K562 (cell line): ENCODE measurements around the gene CAMK2B. TPM values are rescaled to one million over a fixed set of nuclear protein-coding genes. Genes with fewer than 3 reads are reported as not detected.

Experiments
- ATF1 ChIP-seq, 2 experiments: fragments of 450-650 bp in 1 of 2; IDR thresholded peaks; 2 replicates each; pipeline ENCODE4 v1.6.1; 2016; ENCODE audit warnings: missing compliant biosample characterization in 1 of 2, missing genetic modification characterization in 1 of 2
- CTBP1 ChIP-seq: fragments of 450-650 bp; IDR thresholded peaks from 2 replicates; pipeline ENCODE4 v1.6.1; 2016; ENCODE audit warnings: borderline replicate concordance
- L3MBTL2 ChIP-seq: fragments of 450-650 bp; IDR thresholded peaks from 2 replicates; pipeline ENCODE4 v1.6.1; 2016; ENCODE audit warnings: mild to moderate bottlenecking, moderate library complexity
- NCOA4 ChIP-seq: fragments of 450-650 bp; IDR thresholded peaks from 2 replicates; pipeline ENCODE4 v1.6.1; 2018; ENCODE audit warnings: mild to moderate bottlenecking; ENCODE audit not compliant: partially characterized antibody
- RAD21 ChIP-seq, 2 experiments: fragments of 250-450 bp in 1 of 2; fragments of 450-650 bp in 1 of 2; sonication (Bioruptor Pico) in 1 of 2; formaldehyde crosslinking in 1 of 2; IDR thresholded peaks in 1 of 2; conservative IDR thresholded peaks in 1 of 2; 2 replicates each; pipeline versions ENCODE4 v1.4.0 to v1.8.0; 2020 to 2022; ENCODE audit warnings: mild to moderate bottlenecking in 2 of 2, moderate library complexity in 1 of 2
- STAT5A ChIP-seq: IDR thresholded peaks from 2 replicates; pipeline ENCODE4 v1.6.1; 2012; ENCODE audit warnings: low read length, inconsistent platforms, borderline replicate concordance
- TAF15 ChIP-seq: fragments of 200-400 bp; formaldehyde crosslinking; IDR thresholded peaks from 2 replicates; pipeline ENCODE4 v1.6.1; 2017; ENCODE audit warnings: mild to moderate bottlenecking, low read depth, low read length, moderate library complexity
- ZBTB1 ChIP-seq: sonication (generic); formaldehyde crosslinking; IDR thresholded peaks from 2 replicates; pipeline ENCODE4 v1.8.1; 2023; ENCODE audit warnings: missing genetic modification reagents, low read depth, mild to moderate bottlenecking, borderline replicate concordance
- polyA plus RNA-seq, 8 experiments: library from polyadenylated mRNA; depleted of rRNA in 4 of 8; stranded (reverse) in 5 of 8; unstranded in 3 of 8; fragments of >200 nt; fragmentation: Nextera tagmentation in 2 of 8; fragmentation: Illumina TruSeq in 1 of 8; extraction: Ambion mirVana in 2 of 8; extraction: Trizol in 1 of 8; gene quantifications; 2 replicates each; pipeline versions ENCODE4 v1.2.1 to v1.2.3, GENCODE V29; 2011 to 2014; ENCODE audit warnings: inconsistent platforms in 1 of 8, missing spikeins in 1 of 8
- total RNA-seq, 7 experiments: library from RNA; depleted of rRNA in 6 of 7; stranded (reverse); fragments of >200 nt in 6 of 7; fragmentation: Illumina TruSeq in 2 of 7; extraction: Trizol in 2 of 7; gene quantifications; 2 replicates each; pipeline versions ENCODE4 v1.2.1 to v1.2.3, GENCODE V29; 2011 to 2021; ENCODE audit warnings: low replicate concordance in 1 of 7
- TF ChIP-seq, protein P1 (sequence below), 3 experiments: IDR thresholded peaks in 2 of 3; conservative IDR thresholded peaks in 1 of 3; 2 replicates each; pipeline ENCODE4 v1.5.1; 2011 to 2012; ENCODE audit warnings: low read length in 3 of 3, mild to moderate bottlenecking in 3 of 3, control low read depth in 2 of 3, improper control_type of control experiment in 1 of 3, inconsistent platforms in 1 of 3, low read depth in 1 of 3, mixed read lengths in 1 of 3, moderate library complexity in 1 of 3; ENCODE audit not compliant: insufficient read depth in 2 of 3
- TF ChIP-seq, protein P2 (sequence below): fragments of 450-650 bp; IDR thresholded peaks from 2 replicates; pipeline ENCODE4 v1.6.1; 2014; ENCODE audit warnings: low read depth, mild to moderate bottlenecking, moderate library complexity, borderline replicate concordance
- TF ChIP-seq, protein P3 (sequence below): fragments of 450-650 bp; formaldehyde crosslinking; IDR thresholded peaks from 2 replicates; pipeline ENCODE4 v1.4.0; 2022; ENCODE audit warnings: missing genetic modification characterization
- TF ChIP-seq, protein P4 (sequence below), 2 experiments: fragments of 250-450 bp in 1 of 2; fragments of 450-650 bp in 1 of 2; sonication (Bioruptor Pico) in 1 of 2; IDR thresholded peaks; 2 replicates each; pipeline versions ENCODE4 v1.6.1 to v1.8.0; 2016 to 2021; ENCODE audit warnings: mild to moderate bottlenecking in 2 of 2, moderate library complexity in 2 of 2, missing compliant biosample characterization in 1 of 2, missing genetic modification characterization in 1 of 2

CAMK2B gene
- total and polyA plus RNA-seq, 9 of the 15 experiments (the other 6 are each of a cell fraction or from before 2014, with no cell fraction given) = 0.04 to 0.09 (median 0.05) TPM; not detected in 4

DNA sequence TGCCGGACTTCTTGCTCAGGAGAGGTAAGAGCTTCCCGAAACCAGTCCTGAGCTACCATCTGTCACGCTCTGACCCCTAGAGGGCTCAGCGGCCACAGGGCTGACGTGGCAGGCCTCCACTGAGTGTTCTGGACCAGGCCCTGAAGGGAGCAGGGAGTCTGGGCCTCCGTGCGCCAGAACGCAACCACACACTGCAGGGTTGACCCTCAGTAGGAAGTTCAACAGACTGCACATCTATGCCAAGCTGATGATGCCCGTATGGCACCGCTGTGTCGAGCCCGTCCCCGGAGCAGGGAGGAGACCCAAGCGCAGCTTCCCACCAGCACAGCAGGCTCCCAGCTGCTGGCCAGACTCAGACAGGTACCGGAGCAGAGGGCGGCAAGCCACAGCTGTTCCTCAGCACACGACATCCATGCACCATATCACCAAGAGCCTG is 39.2 kb downstream of the CAMK2B start (continued):
- TF ChIP-seq, protein P1, sequence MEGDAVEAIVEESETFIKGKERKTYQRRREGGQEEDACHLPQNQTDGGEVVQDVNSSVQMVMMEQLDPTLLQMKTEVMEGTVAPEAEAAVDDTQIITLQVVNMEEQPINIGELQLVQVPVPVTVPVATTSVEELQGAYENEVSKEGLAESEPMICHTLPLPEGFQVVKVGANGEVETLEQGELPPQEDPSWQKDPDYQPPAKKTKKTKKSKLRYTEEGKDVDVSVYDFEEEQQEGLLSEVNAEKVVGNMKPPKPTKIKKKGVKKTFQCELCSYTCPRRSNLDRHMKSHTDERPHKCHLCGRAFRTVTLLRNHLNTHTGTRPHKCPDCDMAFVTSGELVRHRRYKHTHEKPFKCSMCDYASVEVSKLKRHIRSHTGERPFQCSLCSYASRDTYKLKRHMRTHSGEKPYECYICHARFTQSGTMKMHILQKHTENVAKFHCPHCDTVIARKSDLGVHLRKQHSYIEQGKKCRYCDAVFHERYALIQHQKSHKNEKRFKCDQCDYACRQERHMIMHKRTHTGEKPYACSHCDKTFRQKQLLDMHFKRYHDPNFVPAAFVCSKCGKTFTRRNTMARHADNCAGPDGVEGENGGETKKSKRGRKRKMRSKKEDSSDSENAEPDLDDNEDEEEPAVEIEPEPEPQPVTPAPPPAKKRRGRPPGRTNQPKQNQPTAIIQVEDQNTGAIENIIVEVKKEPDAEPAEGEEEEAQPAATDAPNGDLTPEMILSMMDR (IDR thresholded peaks at IDR 0.05 in 2 of 3, conservative IDR thresholded peaks at IDR 0.05 in 1 of 3; ENCODE audit: insufficient read depth in 2 of 3, low read depth in 1 of 3, low read length in 3 of 3) = peak; percentile 28 to 47 (median 35); a peak in 5 of 6 replicates
- TF ChIP-seq, protein P2, sequence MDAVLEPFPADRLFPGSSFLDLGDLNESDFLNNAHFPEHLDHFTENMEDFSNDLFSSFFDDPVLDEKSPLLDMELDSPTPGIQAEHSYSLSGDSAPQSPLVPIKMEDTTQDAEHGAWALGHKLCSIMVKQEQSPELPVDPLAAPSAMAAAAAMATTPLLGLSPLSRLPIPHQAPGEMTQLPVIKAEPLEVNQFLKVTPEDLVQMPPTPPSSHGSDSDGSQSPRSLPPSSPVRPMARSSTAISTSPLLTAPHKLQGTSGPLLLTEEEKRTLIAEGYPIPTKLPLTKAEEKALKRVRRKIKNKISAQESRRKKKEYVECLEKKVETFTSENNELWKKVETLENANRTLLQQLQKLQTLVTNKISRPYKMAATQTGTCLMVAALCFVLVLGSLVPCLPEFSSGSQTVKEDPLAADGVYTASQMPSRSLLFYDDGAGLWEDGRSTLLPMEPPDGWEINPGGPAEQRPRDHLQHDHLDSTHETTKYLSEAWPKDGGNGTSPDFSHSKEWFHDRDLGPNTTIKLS = peak; percentile 93
- TF ChIP-seq NCOA4 (no peak), TAF15 (no peak), RAD21 (CRISPR knock-in tag; conservative IDR thresholded peaks at IDR 0.05 in 1 of 2, IDR thresholded peaks at IDR 0.05 in 1 of 2) (peak in 1 of 2 experiments; percentile 39; a peak in 2 of 4 replicates), CTBP1 (peak; percentile 16; the same call in 1 of the 2 replicates), ATF1 (CRISPR knock-in tag; IDR thresholded peaks at IDR 0.05) (no peak), ATF1 (tag; IDR thresholded peaks at IDR 0.05) (peak; percentile 57), ZBTB1 (CRISPR knock-in tag) (no peak), STAT5A (no peak), L3MBTL2 (no peak)
- TF ChIP-seq, protein P3, sequence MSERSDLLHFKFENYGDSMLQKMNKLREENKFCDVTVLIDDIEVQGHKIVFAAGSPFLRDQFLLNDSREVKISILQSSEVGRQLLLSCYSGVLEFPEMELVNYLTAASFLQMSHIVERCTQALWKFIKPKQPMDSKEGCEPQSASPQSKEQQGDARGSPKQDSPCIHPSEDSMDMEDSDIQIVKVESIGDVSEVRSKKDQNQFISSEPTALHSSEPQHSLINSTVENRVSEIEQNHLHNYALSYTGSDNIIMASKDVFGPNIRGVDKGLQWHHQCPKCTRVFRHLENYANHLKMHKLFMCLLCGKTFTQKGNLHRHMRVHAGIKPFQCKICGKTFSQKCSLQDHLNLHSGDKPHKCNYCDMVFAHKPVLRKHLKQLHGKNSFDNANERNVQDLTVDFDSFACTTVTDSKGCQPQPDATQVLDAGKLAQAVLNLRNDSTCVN (CRISPR knock-in tag) = no peak
- TF ChIP-seq, protein P4, sequence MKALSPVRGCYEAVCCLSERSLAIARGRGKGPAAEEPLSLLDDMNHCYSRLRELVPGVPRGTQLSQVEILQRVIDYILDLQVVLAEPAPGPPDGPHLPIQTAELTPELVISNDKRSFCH (CRISPR knock-in tag; IDR thresholded peaks at IDR 0.05) = no peak
- TF ChIP-seq, protein P4 (tag; IDR thresholded peaks at IDR 0.05) = no peak
